HG03432 (cell line): ENCODE data around the gene FOXE1.

Source experiments
- ATAC-seq: cut with Tn5 transposase; IDR thresholded peaks from one replicate; pipeline ENCODE4 v1.9.1; 2021; ENCODE audit warnings: mild to moderate bottlenecking, moderate library complexity; ENCODE audit not compliant: unreplicated experiment

Gene FOXE1

GRCh38 chr9:97864396-97864795 lies 11.4 kb downstream of the FOXE1 start:
- ATAC-seq = no peak

DNA sequence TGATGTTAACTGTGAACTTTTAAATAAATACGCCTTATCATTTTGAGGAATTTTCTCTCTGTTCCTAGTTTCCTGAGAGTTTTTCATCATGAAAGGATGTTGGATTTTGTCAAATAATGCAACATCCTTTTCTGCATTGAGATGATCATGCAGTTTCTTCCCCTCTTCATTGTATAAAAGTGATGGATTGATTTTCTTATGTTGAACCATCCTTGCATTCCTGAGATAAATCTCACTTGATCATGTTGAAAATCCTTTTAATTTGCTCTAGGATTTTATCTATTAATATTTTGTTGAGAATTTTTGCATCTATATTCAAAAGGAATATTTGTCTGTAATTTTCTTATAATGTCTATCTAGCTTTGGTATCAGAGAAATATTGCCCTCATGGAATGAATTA lies 13.3 kb downstream of the FOXE1 start:
- ATAC-seq = no peak

DNA sequence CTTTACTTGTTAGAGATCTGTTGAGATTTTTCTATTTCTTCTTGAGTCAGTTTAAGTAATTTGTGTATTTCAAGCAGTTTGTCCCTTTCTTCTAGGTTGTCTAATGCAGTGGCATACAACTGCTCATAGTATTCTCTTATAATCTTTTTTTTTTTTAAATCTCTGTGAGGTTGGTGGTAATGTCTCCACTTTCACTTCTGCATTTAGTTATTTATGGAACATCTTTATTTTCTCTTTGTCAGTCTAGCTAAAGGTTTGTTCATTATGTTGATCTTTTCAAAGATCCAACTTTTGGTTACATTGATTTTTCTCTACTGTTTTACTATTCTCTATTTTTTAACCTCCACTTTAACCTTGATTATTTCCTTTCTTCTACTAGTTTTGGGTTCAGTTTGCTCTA lies 13.8 kb downstream of the FOXE1 start:
- peak; percentile 61 for ATAC-seq

DNA sequence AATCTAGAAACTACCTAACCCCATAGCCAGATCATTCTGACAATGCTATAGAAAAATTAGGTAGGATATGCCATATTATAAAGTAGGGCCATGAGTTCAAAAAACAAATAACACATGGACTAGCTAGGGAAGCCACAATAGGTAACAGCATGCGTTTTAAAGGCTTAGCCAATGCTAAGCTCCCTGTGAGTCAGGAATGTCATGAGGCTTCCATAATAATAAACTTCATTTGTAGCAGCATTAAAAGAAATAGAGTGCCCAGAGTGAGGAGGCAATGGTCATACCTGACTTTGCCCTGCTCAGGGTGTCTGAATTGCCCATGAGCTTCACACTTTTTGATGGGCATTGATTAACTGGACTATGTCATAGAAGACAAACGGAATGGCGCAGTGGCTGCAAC lies 15.8 kb downstream of the FOXE1 start:
- ATAC-seq = no peak

DNA sequence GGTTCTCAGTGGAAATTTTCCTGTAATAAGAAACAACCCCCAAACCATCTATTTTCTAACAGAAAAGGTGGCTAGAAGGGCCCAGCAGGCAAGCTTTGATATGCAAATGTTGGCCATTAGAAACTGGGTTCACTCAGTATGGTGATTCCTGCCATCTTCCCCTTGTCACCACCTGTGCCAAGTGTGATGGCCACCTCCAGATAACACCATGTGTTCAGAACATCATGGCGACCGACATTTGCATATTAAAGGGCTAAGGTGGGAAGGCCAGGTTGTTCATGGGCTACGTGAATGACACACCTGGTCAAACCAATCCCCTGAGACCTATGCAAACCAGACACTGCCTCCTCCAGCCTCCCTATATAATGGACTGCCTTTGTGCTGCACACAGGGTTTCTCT lies 20.4 kb downstream of the FOXE1 start:
- no peak for ATAC-seq

- no peak for ATAC-seq
Measured at GRCh38 chr9:97873882-97874281, 20.9 kb downstream of the FOXE1 start.

- no peak for ATAC-seq
Measured at GRCh38 chr9:97874624-97875023, 21.6 kb downstream of the FOXE1 start.

GRCh38 chr9:97875111-97875510 lies 22.1 kb downstream of the FOXE1 start:
- ATAC-seq = no peak

DNA sequence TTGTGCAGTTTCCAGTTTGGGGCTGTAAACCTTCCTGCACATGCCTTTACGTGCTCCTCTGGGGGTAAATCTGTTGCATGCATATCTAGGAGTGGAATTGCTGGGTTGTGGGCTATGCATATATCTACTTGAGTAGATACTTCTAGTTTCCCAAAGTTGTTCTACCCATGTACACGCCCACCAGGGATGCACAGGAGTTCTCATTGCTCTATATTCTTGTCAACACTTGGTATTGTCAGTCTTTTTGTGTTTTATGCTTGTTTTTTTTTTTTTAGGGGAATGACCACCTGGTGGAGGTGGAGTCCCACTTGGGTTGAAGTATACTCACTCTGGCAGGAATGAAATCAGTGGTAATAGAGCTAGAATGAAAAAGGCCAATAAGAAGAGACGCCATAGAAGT lies 23.0 kb downstream of the FOXE1 start:
- ATAC-seq = no peak

DNA sequence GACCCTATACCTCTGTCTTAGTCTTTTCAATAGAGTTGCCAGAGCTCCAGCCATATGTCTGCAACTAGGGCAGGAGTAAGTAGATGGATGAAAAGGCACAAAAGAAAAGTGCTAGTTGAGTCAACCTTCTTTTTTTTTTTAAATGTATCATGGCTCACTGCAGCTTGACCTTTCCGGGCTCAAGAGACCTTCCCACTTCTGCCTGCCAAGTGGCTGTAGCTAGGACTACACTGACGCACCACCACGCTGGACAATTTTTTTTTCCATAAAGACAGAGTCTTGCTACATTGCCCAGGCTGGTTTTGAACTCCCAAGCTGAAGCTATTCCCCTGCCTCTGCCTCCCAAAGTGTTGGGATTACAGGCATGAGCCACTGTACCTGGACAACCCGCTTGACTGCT lies 27.3 kb downstream of the FOXE1 start:
- ATAC-seq = no peak

GRCh38 chr9:97889941-97890887 lies 37.2 kb downstream of the FOXE1 start:
- ATAC-seq = no peak

- no peak for ATAC-seq
Measured at GRCh38 chr9:97891736-97892135, 38.7 kb downstream of the FOXE1 start.

DNA sequence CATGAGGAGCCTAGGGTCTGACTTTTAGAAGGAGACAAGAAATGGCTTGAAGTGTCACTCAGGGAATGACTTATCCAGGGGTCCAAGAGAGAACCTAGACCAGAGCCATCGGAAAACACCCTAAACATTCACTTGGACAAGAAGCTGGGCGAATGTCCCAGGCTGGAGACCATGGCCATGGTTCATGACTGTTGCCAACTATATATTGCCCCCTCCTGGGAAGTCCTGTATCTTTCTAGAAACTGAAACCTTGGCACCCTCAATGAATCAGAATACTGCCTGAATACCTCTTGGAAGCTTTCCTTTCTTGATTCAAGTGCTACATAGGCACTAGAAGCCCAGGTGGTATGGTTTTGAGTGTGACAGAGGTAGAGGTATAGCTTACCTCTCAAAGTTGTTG lies 39.4 kb downstream of the FOXE1 start:
- ATAC-seq = no peak

GRCh38 chr9:97895211-97895610 lies 42.2 kb downstream of the FOXE1 start:
- ATAC-seq = no peak

GRCh38 chr9:97895695-97896332 lies 42.8 kb downstream of the FOXE1 start:
- no peak for ATAC-seq

DNA sequence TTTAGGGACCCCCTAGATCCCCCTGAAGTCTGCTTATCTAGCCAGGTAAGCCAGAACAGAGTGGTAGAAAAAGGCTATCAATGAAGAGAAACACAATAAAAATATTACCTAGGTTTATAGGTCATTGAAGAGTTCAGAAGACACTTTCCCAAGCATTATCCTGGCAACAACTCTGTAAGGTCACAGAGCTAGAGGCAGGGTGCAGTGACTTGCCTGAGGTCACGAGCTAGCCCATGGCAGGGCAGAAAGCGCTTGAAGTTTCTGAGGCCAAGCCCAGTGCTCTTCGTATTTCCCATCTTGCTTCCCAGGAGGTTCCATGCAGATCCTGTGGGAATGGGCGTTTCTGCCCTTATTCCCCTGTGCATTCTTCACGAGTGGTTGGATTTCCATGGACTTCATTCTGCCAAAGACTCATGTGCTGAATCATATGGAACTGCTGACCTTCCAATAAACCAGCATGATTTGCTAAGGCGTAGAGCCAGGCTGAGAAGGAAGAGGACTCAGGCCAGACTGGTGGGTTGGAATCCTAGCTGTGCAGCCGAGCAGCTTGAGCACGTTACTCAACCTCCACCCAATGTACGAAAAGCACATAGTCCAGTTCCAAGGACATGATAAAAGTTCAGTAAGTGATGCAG lies 47.2 kb downstream of the FOXE1 start:
- no peak for ATAC-seq

DNA sequence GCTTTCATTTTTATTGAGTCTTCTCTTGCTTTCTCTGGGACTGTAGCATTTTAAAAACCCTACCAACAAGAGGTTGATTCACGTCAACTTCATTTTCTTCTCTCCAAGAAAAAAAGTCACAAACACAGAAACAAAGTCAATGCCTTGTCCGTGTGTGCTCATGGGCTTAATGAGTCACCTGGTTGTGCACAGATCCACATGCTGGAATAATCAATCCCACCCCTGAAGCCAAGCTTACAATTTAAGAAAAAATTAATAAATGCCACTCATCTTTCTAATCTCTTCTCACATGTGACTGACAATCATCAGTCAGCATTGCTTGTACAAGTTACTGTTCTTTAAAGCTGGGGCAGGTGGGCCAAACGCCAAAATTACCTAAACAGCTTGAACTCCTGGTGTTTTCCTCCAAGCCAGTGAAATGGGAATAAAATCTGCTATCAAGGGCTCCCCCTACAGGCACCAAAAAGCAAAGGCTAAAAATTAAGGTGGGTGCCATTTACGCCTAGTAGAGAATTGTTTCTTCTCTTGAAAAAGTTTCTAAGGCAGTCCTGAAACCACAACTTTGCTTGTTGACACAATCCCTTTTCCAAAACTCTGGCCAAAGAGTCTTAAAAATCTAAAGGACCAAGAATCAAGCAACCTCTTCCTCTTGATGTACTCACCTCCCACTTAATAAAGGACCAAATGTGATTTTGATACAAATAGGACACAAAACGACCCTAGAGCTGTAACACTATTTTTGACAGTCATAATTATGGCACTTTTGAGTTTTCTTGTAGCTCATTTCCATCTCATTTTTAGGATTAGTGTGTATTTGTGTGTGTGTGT lies 47.9 kb downstream of the FOXE1 start:
- ATAC-seq = no peak

- no peak for ATAC-seq
Measured at GRCh38 chr9:97903177-97903576, 50.2 kb downstream of the FOXE1 start.

GRCh38 chr9:97904725-97905124 lies 51.7 kb downstream of the FOXE1 start:
- ATAC-seq = no peak

- ATAC-seq = no peak
Measured at GRCh38 chr9:97905228-97905627, 52.2 kb downstream of the FOXE1 start.
